DOHH2 (cell line): Measurements from ENCODE around the gene ANG.

Source experiments
- EZH2phosphoT487 ChIP-seq: fragments of 200-600 bp; sonication (generic); IDR thresholded peaks from 2 replicates; pipeline ENCODE4 v1.6.1; 2017; ENCODE audit warnings: borderline replicate concordance, mild to moderate bottlenecking, antibody characterized with exemption, low read length, moderate library complexity, mixed read lengths
- TF ChIP-seq, protein P1 (sequence below): fragments of 200-600 bp; sonication (generic); IDR thresholded peaks from one replicate; pipeline ENCODE4 v1.5.1; 2014; ENCODE audit warnings: antibody characterized with exemption, mild to moderate bottlenecking, low read depth, low read length; ENCODE audit not compliant: poor library complexity, severe bottlenecking

DNA sequence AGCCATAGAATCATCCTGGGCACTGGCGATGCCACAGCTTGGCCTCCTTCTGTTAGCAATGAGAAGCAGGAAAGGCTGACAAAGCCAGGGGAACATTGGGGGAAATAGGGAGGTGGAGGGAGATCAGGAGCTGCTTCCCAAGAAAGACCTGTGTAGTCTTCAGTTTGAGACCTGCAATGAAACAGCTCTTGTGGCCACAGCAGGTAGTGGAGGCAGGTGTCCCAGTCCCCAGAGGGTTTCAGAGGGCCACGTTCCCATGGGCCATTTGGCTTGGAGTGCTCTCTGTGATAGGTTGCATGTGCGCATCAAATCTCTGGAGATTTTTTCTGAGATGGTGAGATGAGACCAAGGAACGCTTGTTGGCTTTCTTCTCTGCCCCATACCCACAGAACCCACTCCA is 32.7 kb upstream of the ANG start:
- TF ChIP-seq, protein P1, sequence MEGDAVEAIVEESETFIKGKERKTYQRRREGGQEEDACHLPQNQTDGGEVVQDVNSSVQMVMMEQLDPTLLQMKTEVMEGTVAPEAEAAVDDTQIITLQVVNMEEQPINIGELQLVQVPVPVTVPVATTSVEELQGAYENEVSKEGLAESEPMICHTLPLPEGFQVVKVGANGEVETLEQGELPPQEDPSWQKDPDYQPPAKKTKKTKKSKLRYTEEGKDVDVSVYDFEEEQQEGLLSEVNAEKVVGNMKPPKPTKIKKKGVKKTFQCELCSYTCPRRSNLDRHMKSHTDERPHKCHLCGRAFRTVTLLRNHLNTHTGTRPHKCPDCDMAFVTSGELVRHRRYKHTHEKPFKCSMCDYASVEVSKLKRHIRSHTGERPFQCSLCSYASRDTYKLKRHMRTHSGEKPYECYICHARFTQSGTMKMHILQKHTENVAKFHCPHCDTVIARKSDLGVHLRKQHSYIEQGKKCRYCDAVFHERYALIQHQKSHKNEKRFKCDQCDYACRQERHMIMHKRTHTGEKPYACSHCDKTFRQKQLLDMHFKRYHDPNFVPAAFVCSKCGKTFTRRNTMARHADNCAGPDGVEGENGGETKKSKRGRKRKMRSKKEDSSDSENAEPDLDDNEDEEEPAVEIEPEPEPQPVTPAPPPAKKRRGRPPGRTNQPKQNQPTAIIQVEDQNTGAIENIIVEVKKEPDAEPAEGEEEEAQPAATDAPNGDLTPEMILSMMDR: no peak
- no peak for TF ChIP-seq EZH2phosphoT487
